Heart left ventricle (tissue), 16 donors: ENCODE data around the gene LRP2. TPM values are rescaled to one million over a fixed set of nuclear protein-coding genes. Genes with fewer than 3 reads are reported as not detected.

ENCODE experiments used
- ATAC-seq, 4 donors: fragments of 200-7000 bp; cut with Tn5 transposase; one replicate each; pipeline ENCODE4 v1.9.1; 2020 to 2022; ENCODE audit warnings: moderate library complexity in 4 of 4, mild to moderate bottlenecking in 3 of 4, moderate number of reproducible peaks in 1 of 4
- DNase-seq, 5 donors: peaks; one replicate each; pipeline ENCODE4 v3.0.0-alpha.2; 2020
- H3K27ac ChIP-seq, 12 donors: fragments of 200-600 bp; sonication (generic) in 4 of 12; one replicate each; pipeline versions ENCODE4 v1.5.0 to v1.8.0; 2016 to 2022; ENCODE audit warnings: mild to moderate bottlenecking in 2 of 12
- H3K27me3 ChIP-seq, 9 donors: fragments of 200-600 bp; sonication (generic) in 2 of 9; one replicate each; pipeline versions ENCODE4 v1.5.1 to v1.8.0; 2016 to 2022; ENCODE audit warnings: mild to moderate bottlenecking in 3 of 9
- H3K36me3 ChIP-seq, 9 donors: fragments of 200-600 bp; sonication (generic) in 2 of 9; one replicate each; pipeline versions ENCODE4 v1.5.0 to v1.8.0; 2018 to 2022; ENCODE audit warnings: mild to moderate bottlenecking in 2 of 9
- H3K4me1 ChIP-seq, 12 donors: fragments of 200-600 bp; sonication (generic) in 4 of 12; one replicate each; pipeline versions ENCODE4 v1.5.0 to v1.8.0; 2016 to 2022; ENCODE audit warnings: mild to moderate bottlenecking in 3 of 12
- H3K4me3 ChIP-seq, 12 donors: fragments of 200-600 bp; sonication (generic) in 4 of 12; one replicate each; pipeline versions ENCODE4 v1.5.0 to v1.8.0; 2017 to 2022; ENCODE audit warnings: mild to moderate bottlenecking in 9 of 12, moderate library complexity in 4 of 12
- H3K9me3 ChIP-seq, 12 donors: fragments of 200-600 bp; sonication (generic) in 4 of 12; one replicate each; pipeline versions ENCODE4 v1.5.0 to v1.8.0; 2016 to 2022; ENCODE audit warnings: mild to moderate bottlenecking in 1 of 12
- CTCF ChIP-seq, 12 donors: fragments of 200-600 bp; sonication (generic) in 4 of 12; IDR thresholded peaks; one replicate each; pipeline versions ENCODE4 v1.5.0 to v1.8.0; 2018 to 2022; ENCODE audit warnings: antibody characterized with exemption in 12 of 12, mild to moderate bottlenecking in 5 of 12
- POLR2A ChIP-seq, 2 donors: fragments of 450-650 bp; IDR thresholded peaks; one replicate each; pipeline ENCODE4 v1.6.1; 2017; ENCODE audit warnings: antibody characterized with exemption in 2 of 2, mild to moderate bottlenecking in 2 of 2, moderate library complexity in 2 of 2
- WGBS, 4 donors: extraction: QIAGEN DNeasy Blood & Tissue Kit in 2 of 4; methylation state at CpG; one replicate each; pipeline versions ENCODE4 v1.1.5 to v1.1.7; 2013 to 2018; 5-methylcytosine and 5-hydroxymethylcytosine counted together
- intact Hi-C, 10 donors: fragments of 100-400 bp; cut with DNase I; formaldehyde crosslinking; loops; one replicate each; pipeline versions ENCODE4 v1.11.1 to v1.14.2; 2022
- polyA plus RNA-seq, 2 donors: library from polyadenylated mRNA; stranded (reverse); fragments of 200-250 nt; gene quantifications; one replicate each; pipeline ENCODE4 v1.2.3, GENCODE V29; 2013
- total RNA-seq, 9 donors: library from RNA; depleted of rRNA in 2 of 9; stranded (reverse); fragments of >200 nt in 2 of 9; fragmentation: NEBNext Ultra II Directional in 3 of 9; extraction: Animal tissue kit (Norgen Biotek cat#: 25700) in 3 of 9; gene quantifications; one replicate each; pipeline versions ENCODE4 v1.1.0 to v1.2.4, GENCODE V29; 2016 to 2023
- donor health status: ischemic (EF 13 %, LVEDD 7.1; RV severe dilation, severe dysfunction).
- donor health status: healthy with polysubstance abuse.
- donor health status: DM: no; HTN: yes; CAD: no.
- donor health status: DM: no; HTN: no; CAD: no.
- donor health status: ischemic (EF 25% LVEDD 6.9; RV normal size, moderate dysfunction).
- donor health status: ischemic (EF 25% LVEDD 5.7; RV mildly dilated, moderate dysfunction).
- donor health status: healthy.
- donor health status: DM: yes; HTN: yes; CAD: no.
- donor health status: ischemic (EF 35%, LVEDD 5.7; RV mildly dilated, moderate dysfunction).
- donor health status: nonischemic (EF 11% LVEDD 7.7; RV severe dilation, severe dysfunction).
- donor health status: DM: yes; HTN: yes; CAD: no.
- donor health status: PGD.
- donor health status: ischemic (EF 29% LVEDD 5.4; RV normal size, mild dysfunction).
- donor health status: nonischemic (EF 23%, LVEDD 6.1; RV moderate dilation, normal function).

The LRP2 gene
- total and polyA plus RNA-seq, 11 donors, result 0.01 to 13.6 (median 0.09) TPM; not detected in 5

- peak; percentile 24 to 41 (median 31) for ATAC-seq
These were observed 1.3 kb upstream of the LRP2 start for GRCh38 chr2:169363560-169364150.

DNA sequence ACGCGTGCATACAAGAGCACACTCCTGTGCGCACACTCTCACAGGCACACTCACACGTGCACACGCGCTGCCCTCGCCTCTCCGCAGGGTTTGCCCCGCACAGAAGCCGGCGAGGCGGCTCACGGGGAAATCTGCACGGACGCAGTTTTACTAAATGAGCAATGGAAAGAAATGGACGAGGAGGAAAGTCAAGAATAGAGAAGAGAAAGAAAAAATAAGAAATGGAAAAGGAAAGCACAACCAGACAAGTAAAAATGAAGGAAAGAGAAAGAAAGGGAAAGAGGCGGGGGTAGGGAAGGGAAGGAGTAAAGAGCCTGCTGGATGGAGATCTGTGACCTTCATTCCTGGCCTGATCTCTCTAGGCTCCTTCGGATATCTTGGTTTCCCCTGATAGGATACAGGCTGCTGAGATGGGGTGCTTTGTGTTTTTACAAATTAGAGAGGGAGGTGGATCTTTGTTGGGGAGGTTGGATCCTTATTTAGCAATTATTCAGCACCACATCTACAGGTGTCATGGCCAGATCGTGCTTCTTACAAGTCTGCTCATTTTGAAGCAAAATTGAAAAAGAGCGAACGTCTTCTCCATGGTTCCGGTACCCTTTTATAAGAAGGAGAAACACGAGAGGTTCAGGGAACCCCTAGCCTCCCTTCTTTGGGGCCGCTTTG, 693 bp upstream of the LRP2 start:
- DNase-seq, result no peak
- intact Hi-C loops, result no loop called here

More at GRCh38 chr2:169363560-169364150, 1.3 kb upstream of the LRP2 start:
- peak overlapping the region in 11 of 12 donors; percentile 35 to 62 (median 52) for H3K4me3 ChIP-seq
- H3K36me3 ChIP-seq, result no peaks in the 10 kb centered on the region
- peaks cover 0 to 38% (median 30%) of the 10 kb centered on the region in 12 donors for H3K4me1 ChIP-seq
- H3K9me3 ChIP-seq, result no peaks in the 10 kb centered on the region
- intact Hi-C loops, result no loop called here
- no peak overlapping the region for H3K27ac ChIP-seq
- TF ChIP-seq CTCF (IDR thresholded peaks at IDR 0.05) (no peak), POLR2A (IDR thresholded peaks at IDR 0.05) (no peak)
- 1 to 4% (median 1%) methylated on average over 24 to 26 of the region's 26 CpGs for WGBS, 4 donors
- peak in 4 of 5 donors; percentile 9 to 54 (median 24) for DNase-seq
- H3K27me3 ChIP-seq, result peaks cover 17 to 46% (median 27%) of the 10 kb centered on the region in 9 donors

GRCh38 chr2:169361706-169362117, 622 bp downstream of the LRP2 start:
- Histone ChIP-seq H3K4me3 (peak overlapping the region; percentile 20 to 62 (median 52)), H3K27ac (no peak overlapping the region), H3K36me3 (no peaks in the 10 kb centered on the region), H3K9me3 (no peaks in the 10 kb centered on the region), H3K4me1 (peaks cover 0 to 38% (median 30%) of the 10 kb centered on the region in 12 donors), H3K27me3 (peaks cover 17 to 57% (median 27%) of the 10 kb centered on the region in 9 donors)
- intact Hi-C loops, result no loop called here
- WGBS, 4 donors, result 0 to 1% (median 0%) methylated on average over 6 to 32 of the region's 32 CpGs
- TF ChIP-seq CTCF (IDR thresholded peaks at IDR 0.05) (no peak), POLR2A (IDR thresholded peaks at IDR 0.05) (no peak)
- ATAC-seq, result peak in 3 of 4 donors; percentile 43 to 57 (median 51)
- DNase-seq, result peak in 1 of 5 donors; percentile 17

More for the DNA sequence above, 693 bp upstream of the LRP2 start:
- H3K27me3 ChIP-seq, result peaks cover 17 to 52% (median 27%) of the 10 kb centered on the region in 9 donors
- no peak for ATAC-seq
- peak overlapping the region; percentile 20 to 62 (median 52) for H3K4me3 ChIP-seq
- H3K36me3 ChIP-seq, result no peaks in the 10 kb centered on the region
- no peak for TF ChIP-seq CTCF (IDR thresholded peaks at IDR 0.05)
- TF ChIP-seq POLR2A (IDR thresholded peaks at IDR 0.05), result no peak
- H3K27ac ChIP-seq, result no peak overlapping the region
- H3K9me3 ChIP-seq, result no peaks in the 10 kb centered on the region
- H3K4me1 ChIP-seq, result peaks cover 0 to 38% (median 30%) of the 10 kb centered on the region in 12 donors
- 3 to 9% (median 4%) methylated on average over 24 of the region's 24 CpGs for WGBS, 4 donors

DNA sequence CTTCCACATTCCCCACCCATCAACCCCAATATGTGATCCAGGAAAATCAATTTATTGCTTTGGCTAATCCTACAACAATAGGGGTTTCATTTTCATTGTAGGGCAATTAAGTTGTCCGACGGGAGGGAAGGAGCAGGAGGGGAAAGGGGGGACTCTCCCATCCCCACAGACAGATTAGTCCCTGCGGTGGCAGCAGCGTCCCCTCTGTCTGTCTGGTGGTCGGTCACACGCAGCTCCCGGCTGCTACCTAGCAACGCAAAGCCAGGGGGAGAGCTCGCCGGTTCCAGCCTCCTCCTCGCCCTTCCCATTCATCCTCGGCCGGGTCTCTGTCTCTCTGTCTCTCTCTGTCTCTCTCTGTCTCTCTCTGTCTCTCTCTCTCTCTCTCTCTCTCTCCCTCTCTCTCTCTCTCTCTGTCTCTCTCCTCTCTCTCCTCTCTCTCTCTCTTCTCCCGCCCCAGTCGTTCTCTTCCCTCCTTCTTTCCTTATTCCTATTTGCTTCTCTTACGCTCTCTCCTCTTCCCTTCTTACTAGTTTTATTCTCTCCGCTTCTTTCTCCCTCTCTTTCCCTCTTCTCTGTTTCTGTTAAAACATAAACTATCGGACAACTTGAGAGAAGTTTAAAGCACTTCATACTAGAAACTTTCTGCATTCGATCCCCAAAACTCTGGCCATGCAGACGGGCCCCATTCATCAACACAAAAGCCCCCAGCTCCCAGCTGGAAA, 1.2 kb downstream of the LRP2 start:
- H3K4me3 ChIP-seq, result peak overlapping the region in 11 of 12 donors; percentile 31 to 62 (median 52)
- H3K9me3 ChIP-seq, result no peaks in the 10 kb centered on the region
- no peak for DNase-seq
- no peak overlapping the region for H3K27ac ChIP-seq
- H3K27me3 ChIP-seq, result peaks cover 17 to 60% (median 27%) of the 10 kb centered on the region in 9 donors
- ATAC-seq, result no peak
- intact Hi-C loops, result no loop called here
- H3K4me1 ChIP-seq, result peaks cover 0 to 38% (median 30%) of the 10 kb centered on the region in 12 donors
- WGBS, 4 donors, result 4 to 12% (median 8%) methylated on average over 20 of the region's 20 CpGs
- TF ChIP-seq POLR2A (IDR thresholded peaks at IDR 0.05) (no peak), CTCF (IDR thresholded peaks at IDR 0.05) (no peak)
- H3K36me3 ChIP-seq, result no peaks in the 10 kb centered on the region
